Measurements from ENCODE around the gene DCLK1.
"Not testable (repeated sequence)": the region's sequence is repeated elsewhere in the genome, so short reads cannot be mapped to it uniquely, and the experiment has no call there.

Gene DCLK1

GRCh38 chr13:35979361-35979951 lies 151.7 kb downstream of the DCLK1 start:
- DNase-seq, result no peak

- peak; percentile 32 for DNase-seq
These were observed 152.4 kb downstream of the DCLK1 start for GRCh38 chr13:35978607-35979316.

GRCh38 chr13:35977060-35977459 lies 154.1 kb downstream of the DCLK1 start:
- no peak for DNase-seq

- DNase-seq, result no peak
These were observed 155.1 kb downstream of the DCLK1 start for GRCh38 chr13:35976126-35976525.

- DNase-seq, result not testable (repeated sequence)
These were observed 164.2 kb downstream of the DCLK1 start for GRCh38 chr13:35966951-35967350.

- no peak for DNase-seq
These were observed 165.2 kb downstream of the DCLK1 start for GRCh38 chr13:35966024-35966423.

- DNase-seq, result no peak
These were observed 165.8 kb downstream of the DCLK1 start for GRCh38 chr13:35965226-35965927.

- DNase-seq, result no peak
These were observed 166.4 kb downstream of the DCLK1 start for GRCh38 chr13:35964863-35965180.

- DNase-seq, result no peak
These were observed 166.9 kb downstream of the DCLK1 start for GRCh38 chr13:35964011-35964862.

- DNase-seq, result no peak
These were observed 169.5 kb downstream of the DCLK1 start for GRCh38 chr13:35961461-35962220.

- no peak for DNase-seq
These were observed 170.2 kb downstream of the DCLK1 start for GRCh38 chr13:35961002-35961401.

GRCh38 chr13:35957996-35958395 lies 173.2 kb downstream of the DCLK1 start:
- DNase-seq, result no peak

- no peak for DNase-seq
These were observed 173.9 kb downstream of the DCLK1 start for GRCh38 chr13:35957241-35957731.

- DNase-seq, result no peak
These were observed 175.1 kb downstream of the DCLK1 start for GRCh38 chr13:35956074-35956473.

GRCh38 chr13:35954207-35954560 lies 177.0 kb downstream of the DCLK1 start:
- DNase-seq, result no peak

GRCh38 chr13:35953537-35954206 lies 177.5 kb downstream of the DCLK1 start:
- peak; percentile 93 for DNase-seq

- no peak for DNase-seq
These were observed 183.9 kb downstream of the DCLK1 start for GRCh38 chr13:35947315-35947714.

- no peak for DNase-seq
These were observed 185.8 kb downstream of the DCLK1 start for GRCh38 chr13:35945368-35945767.

GRCh38 chr13:35941374-35941773 lies 189.8 kb downstream of the DCLK1 start:
- DNase-seq, result no peak

- no peak for DNase-seq
These were observed 190.4 kb downstream of the DCLK1 start for GRCh38 chr13:35940734-35941133.

GRCh38 chr13:35936246-35936978 lies 194.8 kb downstream of the DCLK1 start:
- no peak for DNase-seq

Measured in NCI-H510A treated with DMSO at 0.1 percent for 48 hours (cell line).